DMS53 treated with DMSO at 0.1 percent for 48 hours (cell line): ENCODE data around the gene ZNF610.
"Not testable (repeated sequence)": the region's sequence is repeated elsewhere in the genome, so short reads cannot be mapped to it uniquely, and the experiment has no call there.

Source experiments
- DNase-seq: peaks from one replicate; lab custom pipeline; 2025; ENCODE audit not compliant: unreplicated experiment; lab: John Stamatoyannopoulos, UW

ZNF610 gene

GRCh38 chr19:52336117-52336790, at the start of gene ZNF610:
TSS of gene ZNF610 (plus strand) at chr19:52336243. CDS start at chr19:52349173, 12,930 bp downstream.
- peak; percentile 77 for DNase-seq

GRCh38 chr19:52286256-52286655, 49.8 kb upstream of the ZNF610 start:
- no peak for DNase-seq

GRCh38 chr19:52291781-52292180, 44.3 kb upstream of the ZNF610 start:
- DNase-seq: no peak

GRCh38 chr19:52292946-52293345, 43.1 kb upstream of the ZNF610 start:
- DNase-seq: not testable (repeated sequence)

- DNase-seq: no peak
Measured at GRCh38 chr19:52296400-52296772, 39.7 kb upstream of the ZNF610 start.

- DNase-seq: peak; percentile 72
Measured at GRCh38 chr19:52296773-52297600, 39.1 kb upstream of the ZNF610 start, which contains the start of gene ZNF480. TSS of gene ZNF480 (plus strand) at chr19:52297169. CDS start at chr19:52300413, 3,244 bp downstream.

- no peak for DNase-seq
Measured at GRCh38 chr19:52297601-52298364, 38.3 kb upstream of the ZNF610 start.

- DNase-seq: no peak
Measured at GRCh38 chr19:52307275-52307674, 28.8 kb upstream of the ZNF610 start.

GRCh38 chr19:52322429-52322828, 13.6 kb upstream of the ZNF610 start:
- no peak for DNase-seq

- DNase-seq: no peak
Measured at GRCh38 chr19:52331757-52332156, 4.3 kb upstream of the ZNF610 start.

- DNase-seq: no peak
Measured at GRCh38 chr19:52335768-52336116, 301 bp upstream of the ZNF610 start.

GRCh38 chr19:52336791-52337381, 843 bp downstream of the ZNF610 start:
- no peak for DNase-seq

- DNase-seq: not testable (repeated sequence)
Measured at GRCh38 chr19:52339022-52339421, 3.0 kb downstream of the ZNF610 start.

GRCh38 chr19:52343548-52343947, 7.5 kb downstream of the ZNF610 start:
- peak; percentile 38 for DNase-seq

- DNase-seq: no peak
Measured at GRCh38 chr19:52345162-52345561, 9.1 kb downstream of the ZNF610 start.

- DNase-seq: no peak
Measured at GRCh38 chr19:52351512-52351911, 15.5 kb downstream of the ZNF610 start.

GRCh38 chr19:52366414-52366824, 30.4 kb downstream of the ZNF610 start:
- no peak for DNase-seq

- peak; percentile 81 for DNase-seq
Measured at GRCh38 chr19:52369559-52370340, 33.7 kb downstream of the ZNF610 start, which contains the start of gene ZNF880. TSS of gene ZNF880 (plus strand) at chr19:52369923. CDS start at chr19:52369966, 43 bp downstream.

GRCh38 chr19:52370341-52370710, 34.3 kb downstream of the ZNF610 start:
- DNase-seq: no peak

- DNase-seq: no peak
Measured at GRCh38 chr19:52391135-52391534, 55.1 kb downstream of the ZNF610 start.
